Measurements from ENCODE around the gene THOC2.
A peak's percentile ranks its signal among the peaks of the same experiment; 100 is the strongest.

The THOC2 gene

GRCh38 chrX:123740006-123740405, 7.2 kb upstream of the THOC2 start:
- Histone ChIP-seq H3K9me3 (ENCODE audit: control insufficient read depth, insufficient read depth, low read depth, low read length) (no peaks in the 10 kb centered on the region), H3K36me3 (ENCODE audit: control insufficient read depth in 2 of 2, insufficient read depth in 1 of 2, low read length in 2 of 2) (no peaks in the 10 kb centered on the region), H3K4me3 (ENCODE audit: low read depth, low read length) (no peak overlapping the region), H3K4me1 (ENCODE audit: control insufficient read depth, insufficient read depth, low read length) (0 out of 2 replicates have a peak, but pooled peaks cover 3% of the 10 kb centered on the region), H3K27ac (ENCODE audit: extremely low read depth, low read depth, low read length) (no peak overlapping the region)
- CTCF ChIA-PET: interaction anchor here (0.7 to 1.1 kb wide), 2 partner anchors 38 to 115 kb away, joined by 3 to 4 read pairs; no protein-coding TSS in a partner anchor
- POLR2A ChIA-PET: no interaction called here
- no peak for TF ChIP-seq ZBTB44 (tag by site-specific recombination; IDR thresholded peaks at IDR 0.05)
- peak; percentile 71 for TF ChIP-seq ZIC2 (tag by site-specific recombination; IDR thresholded peaks at IDR 0.05)

- H3K27ac ChIP-seq (ENCODE audit: extremely low read depth, low read depth, low read length): no peak overlapping the region
- ChIA-PET POLR2A (no interaction called here), CTCF (interaction anchor here (0.7 kb wide), 1 partner anchor 116 kb away, joined by 3 read pairs; no protein-coding TSS in a partner anchor)
- no peak overlapping the region for H3K4me3 ChIP-seq (ENCODE audit: low read depth, low read length)
- no peaks in the 10 kb centered on the region for H3K9me3 ChIP-seq (ENCODE audit: control insufficient read depth, insufficient read depth, low read depth, low read length)
- no peaks in the 10 kb centered on the region for H3K36me3 ChIP-seq (ENCODE audit: control insufficient read depth in 2 of 2, insufficient read depth in 1 of 2, low read length in 2 of 2)
- H3K4me1 ChIP-seq (ENCODE audit: control insufficient read depth, insufficient read depth, low read length): 0 out of 2 replicates have a peak, but pooled peaks cover 3% of the 10 kb centered on the region
- TF ChIP-seq ZNF529 (tag by site-specific recombination; IDR thresholded peaks at IDR 0.05; ENCODE audit: insufficient replicate concordance) (no peak), ZNF555 (tag by site-specific recombination; conservative IDR thresholded peaks at IDR 0.05) (no peak), KLF9 (tag by site-specific recombination; IDR thresholded peaks at IDR 0.05; ENCODE audit: low read depth) (no peak), ZNF324 (tag by site-specific recombination; IDR thresholded peaks at IDR 0.05) (no peak), ZNF792 (tag by site-specific recombination; IDR thresholded peaks at IDR 0.05) (no peak), ZBTB44 (tag by site-specific recombination; IDR thresholded peaks at IDR 0.05) (no peak)
These were observed 6.6 kb upstream of the THOC2 start for GRCh38 chrX:123739474-123739873.

DNA sequence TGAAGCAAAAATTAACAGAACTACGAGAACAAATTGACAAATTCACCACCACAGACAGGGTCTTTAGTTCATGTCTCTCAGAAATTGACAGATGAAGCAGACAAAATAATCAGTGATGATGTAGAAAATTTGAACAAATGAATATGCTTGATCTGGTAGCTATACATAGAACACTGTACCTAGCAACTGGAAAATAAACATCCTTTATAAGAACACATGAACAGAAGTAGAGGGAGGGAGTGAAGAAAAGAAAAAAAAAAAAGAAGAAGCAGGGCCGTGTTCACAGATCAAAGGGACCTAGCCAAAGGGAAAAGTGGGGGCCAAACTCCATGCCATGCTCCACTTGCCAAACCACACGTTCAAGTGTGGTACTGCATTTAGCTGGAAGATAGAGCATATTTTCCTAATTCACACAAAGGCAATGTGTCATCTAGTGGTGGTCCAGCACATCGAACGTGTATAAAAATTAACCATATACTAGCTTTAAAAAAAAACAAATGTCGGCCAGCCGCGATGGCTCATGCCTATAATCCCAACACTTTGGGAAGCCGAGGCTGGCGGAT, 5.6 kb upstream of the THOC2 start:
- H3K27ac ChIP-seq (ENCODE audit: extremely low read depth, low read depth, low read length): no peak overlapping the region
- H3K4me1 ChIP-seq (ENCODE audit: control insufficient read depth, insufficient read depth, low read length): 0 out of 2 replicates have a peak, but pooled peaks cover 3% of the 10 kb centered on the region
- CTCF ChIA-PET: no interaction called here
- H3K4me3 ChIP-seq (ENCODE audit: low read depth, low read length): no peak overlapping the region
- no peaks in the 10 kb centered on the region for H3K9me3 ChIP-seq (ENCODE audit: control insufficient read depth, insufficient read depth, low read depth, low read length)
- POLR2A ChIA-PET: no interaction called here
- no peaks in the 10 kb centered on the region for H3K36me3 ChIP-seq (ENCODE audit: control insufficient read depth in 2 of 2, insufficient read depth in 1 of 2, low read length in 2 of 2)
- TF ChIP-seq ZNF121 (tag by site-specific recombination; IDR thresholded peaks at IDR 0.05) (no peak), ZBTB7A (tag by site-specific recombination; IDR thresholded peaks at IDR 0.05; ENCODE audit: low read depth) (no peak), EGR2 (tag by site-specific recombination; IDR thresholded peaks at IDR 0.05; ENCODE audit: low read depth) (no peak), ZNF311 (tag by site-specific recombination; IDR thresholded peaks at IDR 0.05; ENCODE audit: borderline replicate concordance) (no peak), ZFP69B (tag by site-specific recombination; IDR thresholded peaks at IDR 0.05) (no peak), ZNF777 (tag by site-specific recombination; IDR thresholded peaks at IDR 0.05; ENCODE audit: borderline replicate concordance) (no peak), BCL11B (tag by site-specific recombination; IDR thresholded peaks at IDR 0.05; ENCODE audit: low read depth) (no peak)
- TF ChIP-seq, protein P1, sequence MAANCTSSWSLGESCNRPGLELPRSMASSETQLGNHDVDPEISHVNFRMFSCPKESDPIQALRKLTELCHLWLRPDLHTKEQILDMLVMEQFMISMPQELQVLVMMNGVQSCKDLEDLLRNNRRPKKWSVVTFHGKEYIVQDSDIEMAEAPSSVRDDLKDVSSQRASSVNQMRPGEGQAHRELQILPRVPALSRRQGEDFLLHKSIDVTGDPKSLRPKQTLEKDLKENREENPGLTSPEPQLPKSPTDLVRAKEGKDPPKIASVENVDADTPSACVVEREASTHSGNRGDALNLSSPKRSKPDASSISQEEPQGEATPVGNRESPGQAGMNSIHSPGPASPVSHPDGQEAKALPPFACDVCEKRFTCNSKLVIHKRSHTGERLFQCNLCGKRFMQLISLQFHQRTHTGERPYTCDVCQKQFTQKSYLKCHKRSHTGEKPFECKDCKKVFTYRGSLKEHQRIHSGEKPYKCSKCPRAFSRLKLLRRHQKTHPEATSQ (tag by site-specific recombination; IDR thresholded peaks at IDR 0.05): no peak
- TF ChIP-seq, protein P2, sequence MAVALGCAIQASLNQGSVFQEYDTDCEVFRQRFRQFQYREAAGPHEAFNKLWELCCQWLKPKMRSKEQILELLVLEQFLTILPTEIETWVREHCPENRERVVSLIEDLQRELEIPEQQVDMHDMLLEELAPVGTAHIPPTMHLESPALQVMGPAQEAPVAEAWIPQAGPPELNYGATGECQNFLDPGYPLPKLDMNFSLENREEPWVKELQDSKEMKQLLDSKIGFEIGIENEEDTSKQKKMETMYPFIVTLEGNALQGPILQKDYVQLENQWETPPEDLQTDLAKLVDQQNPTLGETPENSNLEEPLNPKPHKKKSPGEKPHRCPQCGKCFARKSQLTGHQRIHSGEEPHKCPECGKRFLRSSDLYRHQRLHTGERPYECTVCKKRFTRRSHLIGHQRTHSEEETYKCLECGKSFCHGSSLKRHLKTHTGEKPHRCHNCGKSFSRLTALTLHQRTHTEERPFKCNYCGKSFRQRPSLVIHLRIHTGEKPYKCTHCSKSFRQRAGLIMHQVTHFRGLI (tag by site-specific recombination; IDR thresholded peaks at IDR 0.05): no peak

Measured in HEK293 (cell line).